OCI-LY7 (cell line): Measurements from ENCODE around the gene CCL22. TPM values are rescaled to one million over a fixed set of nuclear protein-coding genes. Genes with fewer than 3 reads are reported as not detected.

Experiments
- BruUV-seq: library from RNA; stranded (reverse); fragments of 400-500 nt; replicated peaks from 2 replicates; lab custom pipeline; 2021; lab: Mats Ljungman, UMichigan
- CTCF ChIA-PET: fragments of 300-600 bp; sonication (Branson Sonifier 250); formaldehyde crosslinking; loops from one replicate; lab custom pipeline; 2022; ENCODE audit warnings: antibody characterized with exemption; ENCODE audit not compliant: unreplicated experiment; lab: Charles Lee
- POLR2A ChIA-PET: fragments of 300-600 bp; sonication (Branson Sonifier 250); formaldehyde crosslinking; loops from one replicate; lab custom pipeline; 2022; ENCODE audit warnings: antibody characterized with exemption; lab: Charles Lee
- DNase-seq: peaks from one replicate; pipeline ENCODE4 v3.0.0-alpha.2; 2015; ENCODE audit warnings: low spot score
- H2AFZ ChIP-seq: fragments of 200-600 bp; sonication (generic), shearing (Covaris generic); 2 replicates; pipeline ENCODE4 v1.6.1; 2014; ENCODE audit warnings: mild to moderate bottlenecking, antibody characterized with exemption, low read length, moderate library complexity
- H3K27ac ChIP-seq: fragments of 200-600 bp; sonication (generic); 2 replicates; pipeline ENCODE4 v1.5.1; 2014; ENCODE audit warnings: mixed run types, low read depth, mild to moderate bottlenecking, moderate library complexity, low read length, inconsistent platforms; ENCODE audit not compliant: poor library complexity, severe bottlenecking
- H3K36me3 ChIP-seq: fragments of 200-600 bp; sonication (generic); 2 replicates; pipeline ENCODE4 v1.6.1; 2014; ENCODE audit warnings: mild to moderate bottlenecking, antibody characterized with exemption, low read length, moderate library complexity, mixed read lengths; ENCODE audit not compliant: insufficient read depth
- H3K4me1 ChIP-seq: fragments of 200-600 bp; sonication (generic); 2 replicates; pipeline ENCODE4 v1.5.1; 2014; ENCODE audit warnings: mild to moderate bottlenecking, low read length; ENCODE audit not compliant: insufficient read depth, poor library complexity, severe bottlenecking
- H3K4me2 ChIP-seq: fragments of 200-600 bp; sonication (generic); 2 replicates; pipeline ENCODE4 v1.6.1; 2014; ENCODE audit warnings: mild to moderate bottlenecking, low read length
- H3K4me3 ChIP-seq: fragments of 200-600 bp; sonication (generic); 2 replicates; pipeline ENCODE4 v1.5.1; 2014; ENCODE audit warnings: mild to moderate bottlenecking, low read depth, low read length; ENCODE audit not compliant: poor library complexity, severe bottlenecking
- H3K79me2 ChIP-seq: fragments of 200-600 bp; sonication (generic); 2 replicates; pipeline ENCODE4 v1.6.1; 2016; ENCODE audit warnings: low read depth, mild to moderate bottlenecking, low read length, moderate library complexity, mixed read lengths; ENCODE audit not compliant: insufficient read depth
- H3K9me2 ChIP-seq: fragments of 200-600 bp; sonication (generic); 2 replicates; pipeline ENCODE4 v1.6.1; 2016; ENCODE audit warnings: mild to moderate bottlenecking, low read length, mixed read lengths; ENCODE audit not compliant: insufficient read depth
- H3K9me3 ChIP-seq: fragments of 200-600 bp; sonication (generic); 2 replicates; pipeline ENCODE4 v1.6.1; 2014; ENCODE audit warnings: mild to moderate bottlenecking, mixed run types, low read length, mixed read lengths
- H4K20me1 ChIP-seq: fragments of 200-600 bp; sonication (generic); 2 replicates; pipeline ENCODE4 v1.6.1; 2014; ENCODE audit warnings: mild to moderate bottlenecking, antibody characterized with exemption, low read length, moderate library complexity, mixed read lengths; ENCODE audit not compliant: insufficient read depth
- EZH2phosphoT487 ChIP-seq: fragments of 200-600 bp; sonication (generic); IDR thresholded peaks from 2 replicates; pipeline ENCODE4 v1.6.1; 2018; ENCODE audit warnings: low read depth, borderline replicate concordance, mild to moderate bottlenecking, mixed run types, antibody characterized with exemption, low read length, moderate library complexity, mixed read lengths
- intact Hi-C: fragments of 100-400 bp; cut with micrococcal nuclease; formaldehyde crosslinking; loops from one replicate; pipeline ENCODE4 v1.10.0; 2022; ENCODE audit not compliant: unreplicated experiment
- total RNA-seq, 2 experiments: library from RNA; depleted of rRNA in 1 of 2; stranded (reverse); fragments of >200 nt in 1 of 2; shearing (Covaris generic) in 1 of 2; gene quantifications; 2 replicates each; pipeline ENCODE4 v1.2.3, GENCODE V29; 2014 to 2022
- TF ChIP-seq, protein P1 (sequence below): fragments of 200-600 bp; sonication (generic); conservative IDR thresholded peaks from 2 replicates; pipeline ENCODE4 v1.5.1; 2014; ENCODE audit warnings: mild to moderate bottlenecking, antibody characterized with exemption, low read length, moderate library complexity, mixed read lengths

Gene CCL22
- total RNA-seq, 2 experiments from 2014 or later: not detected

DNA sequence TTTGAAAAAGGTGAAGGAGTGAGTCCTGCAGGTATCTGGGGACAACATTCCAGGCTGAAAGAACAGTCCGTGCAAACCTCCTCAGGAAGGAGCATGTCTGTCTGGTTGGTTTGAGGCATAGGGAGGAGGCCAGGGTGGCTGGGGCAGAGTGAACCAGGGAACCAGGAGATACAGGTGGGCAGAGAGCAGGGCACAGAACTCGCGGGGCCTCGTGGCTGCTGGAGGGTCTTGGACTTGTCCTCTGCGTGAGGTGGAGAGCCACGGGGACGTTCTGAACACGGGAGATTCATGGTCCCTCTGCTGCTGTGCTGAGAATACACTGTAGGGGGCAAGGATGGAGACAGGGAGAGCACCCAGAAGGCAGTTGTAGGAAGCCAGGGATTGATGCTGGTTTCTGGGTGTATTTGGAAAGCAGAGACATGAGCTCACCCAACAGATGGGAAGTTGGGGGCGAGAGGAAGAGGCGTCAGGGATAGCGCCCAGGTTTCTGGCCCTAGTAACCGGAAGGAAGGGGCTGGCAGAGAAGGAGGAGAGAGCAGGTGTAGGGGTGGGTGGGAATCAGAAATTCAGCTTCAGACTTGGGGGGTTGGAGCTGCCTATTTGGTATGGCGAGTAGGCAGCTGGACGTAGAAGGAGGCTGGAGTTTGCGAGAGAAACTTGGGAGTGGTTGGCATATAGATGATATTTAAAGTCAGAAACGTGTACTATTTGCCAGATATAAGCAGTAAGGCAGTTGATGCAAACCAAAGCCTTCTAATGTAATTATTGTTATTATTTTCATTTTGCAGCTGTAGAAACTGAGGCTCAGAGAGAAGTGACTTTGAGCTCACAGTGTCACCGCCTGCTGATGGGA is 45.6 kb downstream of the CCL22 start, which contains the start of gene CCL17:
Gene CCL17, plus strand, starts transcription at position 803 of the 853 bp plus-strand sequence. CDS start 9,166 bp downstream, outside the sequence.
- TF ChIP-seq, protein P1, sequence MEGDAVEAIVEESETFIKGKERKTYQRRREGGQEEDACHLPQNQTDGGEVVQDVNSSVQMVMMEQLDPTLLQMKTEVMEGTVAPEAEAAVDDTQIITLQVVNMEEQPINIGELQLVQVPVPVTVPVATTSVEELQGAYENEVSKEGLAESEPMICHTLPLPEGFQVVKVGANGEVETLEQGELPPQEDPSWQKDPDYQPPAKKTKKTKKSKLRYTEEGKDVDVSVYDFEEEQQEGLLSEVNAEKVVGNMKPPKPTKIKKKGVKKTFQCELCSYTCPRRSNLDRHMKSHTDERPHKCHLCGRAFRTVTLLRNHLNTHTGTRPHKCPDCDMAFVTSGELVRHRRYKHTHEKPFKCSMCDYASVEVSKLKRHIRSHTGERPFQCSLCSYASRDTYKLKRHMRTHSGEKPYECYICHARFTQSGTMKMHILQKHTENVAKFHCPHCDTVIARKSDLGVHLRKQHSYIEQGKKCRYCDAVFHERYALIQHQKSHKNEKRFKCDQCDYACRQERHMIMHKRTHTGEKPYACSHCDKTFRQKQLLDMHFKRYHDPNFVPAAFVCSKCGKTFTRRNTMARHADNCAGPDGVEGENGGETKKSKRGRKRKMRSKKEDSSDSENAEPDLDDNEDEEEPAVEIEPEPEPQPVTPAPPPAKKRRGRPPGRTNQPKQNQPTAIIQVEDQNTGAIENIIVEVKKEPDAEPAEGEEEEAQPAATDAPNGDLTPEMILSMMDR: no peak
- no peak for TF ChIP-seq EZH2phosphoT487
- Histone ChIP-seq H3K36me3 (no peaks in the 10 kb centered on the region), H3K9me2 (no peaks in the 10 kb centered on the region), H3K9me3 (no peaks in the 10 kb centered on the region), H3K4me2 (no peak within 1 kb of the TSS), H3K27ac (no peak within 1 kb of the TSS), H2AFZ (no peak within 1 kb of the TSS), H3K4me3 (no peak within 1 kb of the TSS), H3K79me2 (no peaks in the 10 kb centered on the region), H4K20me1 (no peaks in the 10 kb centered on the region), H3K4me1 (no peaks in the 10 kb centered on the region)
- intact Hi-C loops: no loop called here
- POLR2A ChIA-PET: interaction anchor here (0.7 to 0.8 kb wide), 2 partner anchors 9 to 83 kb away, joined by 3 read pairs; no protein-coding TSS in a partner anchor
- CTCF ChIA-PET: no interaction called here
- no TSS peak for BruUV-seq
- no peak for DNase-seq

DNA sequence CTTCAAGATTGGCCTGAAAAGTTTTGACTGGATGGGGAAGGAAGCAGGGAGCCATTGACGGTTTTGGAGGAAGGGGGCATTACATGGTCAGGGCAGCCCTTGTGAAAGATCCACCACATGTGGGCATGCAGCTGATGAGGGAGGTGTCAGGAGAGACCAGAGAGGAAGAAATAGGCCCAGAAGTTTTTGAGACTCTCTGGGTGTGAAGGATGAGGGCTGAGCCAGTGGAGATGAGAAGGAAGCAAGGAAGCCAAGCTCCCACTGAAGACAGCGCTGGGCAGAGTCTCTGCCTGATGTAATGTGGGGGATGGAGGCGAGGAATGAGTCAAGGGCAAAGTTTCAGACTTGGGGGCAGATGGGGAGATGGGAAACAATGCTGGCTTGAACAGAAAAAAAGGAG is 46.5 kb downstream of the CCL22 start:
- H3K9me2 ChIP-seq: no peaks in the 10 kb centered on the region
- BruUV-seq: no TSS peak
- no peak overlapping the region for H3K4me2 ChIP-seq
- POLR2A ChIA-PET: no interaction called here
- H3K36me3 ChIP-seq: no peaks in the 10 kb centered on the region
- no peaks in the 10 kb centered on the region for H3K4me1 ChIP-seq
- H3K27ac ChIP-seq: no peak overlapping the region
- no peaks in the 10 kb centered on the region for H3K9me3 ChIP-seq
- no peaks in the 10 kb centered on the region for H4K20me1 ChIP-seq
- H3K4me3 ChIP-seq: no peak overlapping the region
- no peak overlapping the region for H2AFZ ChIP-seq
- no peak for TF ChIP-seq EZH2phosphoT487
- TF ChIP-seq, protein P1: no peak
- no peaks in the 10 kb centered on the region for H3K79me2 ChIP-seq
- DNase-seq: no peak
- CTCF ChIA-PET: no interaction called here
- intact Hi-C loops: no loop called here

DNA sequence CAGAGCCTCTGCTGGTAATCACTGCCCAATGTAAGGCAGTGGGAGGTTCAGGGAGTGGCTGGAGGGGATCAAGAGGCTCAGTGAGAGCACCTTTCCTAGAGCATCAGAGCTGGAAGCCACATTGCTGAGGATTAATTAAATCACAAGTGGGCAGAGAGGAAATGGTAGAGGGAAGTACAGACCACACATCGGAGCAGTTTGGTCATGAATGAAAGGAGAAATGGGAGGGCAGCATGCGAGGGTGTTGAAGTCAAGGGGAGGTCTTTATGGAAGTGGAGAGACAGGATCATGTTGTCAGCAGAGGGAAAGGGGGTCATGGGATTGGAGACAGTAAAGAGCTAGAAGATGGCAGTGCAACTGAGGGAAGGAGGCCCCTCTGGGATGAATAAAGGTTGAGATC is 48.3 kb downstream of the CCL22 start:
- DNase-seq: no peak
- ChIA-PET POLR2A (interaction anchor here (0.6 kb wide), 2 partner anchors 17 to 105 kb away, joined by 3 to 4 read pairs; no protein-coding TSS in a partner anchor), CTCF (interaction anchor here (0.6 kb wide), 1 partner anchor 50 kb away, joined by 3 read pairs; no protein-coding TSS in a partner anchor)
- no TSS peak for BruUV-seq
- H3K4me2 ChIP-seq: no peak overlapping the region
- no peak overlapping the region for H3K4me3 ChIP-seq
- H3K4me1 ChIP-seq: no peaks in the 10 kb centered on the region
- no peaks in the 10 kb centered on the region for H3K36me3 ChIP-seq
- no peaks in the 10 kb centered on the region for H3K9me3 ChIP-seq
- intact Hi-C loops: no loop called here
- no peaks in the 10 kb centered on the region for H3K79me2 ChIP-seq
- no peaks in the 10 kb centered on the region for H3K9me2 ChIP-seq
- H2AFZ ChIP-seq: no peak overlapping the region
- no peaks in the 10 kb centered on the region for H4K20me1 ChIP-seq
- no peak for TF ChIP-seq EZH2phosphoT487
- TF ChIP-seq, protein P1: no peak
- H3K27ac ChIP-seq: no peak overlapping the region
